NCI-H774 (cell line): Measurements from ENCODE around the gene C11orf97.
"Not testable (repeated sequence)": the region's sequence is repeated elsewhere in the genome, so short reads cannot be mapped to it uniquely, and the experiment has no call there.

Source experiments
- DNase-seq: peaks from one replicate; lab custom pipeline; 2025; lab: John Stamatoyannopoulos, UW

The C11orf97 gene

GRCh38 chr11:94511932-94512781, at the start of gene C11orf97:
Gene C11orf97, plus strand, starts transcription at chr11:94512461. Its CDS starts 68 bp downstream, at chr11:94512529.
- DNase-seq: peak; percentile 54

GRCh38 chr11:94469416-94469815, 42.8 kb upstream of the C11orf97 start:
- DNase-seq: no peak

GRCh38 chr11:94472916-94473799, 39.1 kb upstream of the C11orf97 start:
- DNase-seq: no peak

- DNase-seq: no peak
These were observed 34.6 kb upstream of the C11orf97 start for GRCh38 chr11:94477624-94478023.

- DNase-seq: no peak
These were observed 30.9 kb upstream of the C11orf97 start for GRCh38 chr11:94481342-94481741.

- DNase-seq: no peak
These were observed 26.2 kb upstream of the C11orf97 start for GRCh38 chr11:94486068-94486467.

- peak; percentile 98 for DNase-seq
These were observed 18.8 kb upstream of the C11orf97 start, which contains the start of the genes ANKRD49 and MRE11 for GRCh38 chr11:94493281-94494125. Gene ANKRD49, plus strand, starts transcription at chr11:94493984. Its CDS starts 2,710 bp downstream, at chr11:94496694. Gene MRE11, minus strand, starts transcription at chr11:94493844. Its CDS starts 1,043 bp downstream, at chr11:94492801.

GRCh38 chr11:94494126-94494680, 18.1 kb upstream of the C11orf97 start:
- peak; percentile 57 for DNase-seq

GRCh38 chr11:94500181-94500580, 12.1 kb upstream of the C11orf97 start:
- no peak for DNase-seq

GRCh38 chr11:94501522-94501921, 10.7 kb upstream of the C11orf97 start:
- no peak for DNase-seq

- DNase-seq: peak; percentile 39
These were observed 7.5 kb upstream of the C11orf97 start for GRCh38 chr11:94504689-94505293.

GRCh38 chr11:94506513-94506912, 5.7 kb upstream of the C11orf97 start:
- DNase-seq: not testable (repeated sequence)

- no peak for DNase-seq
These were observed 4.8 kb upstream of the C11orf97 start for GRCh38 chr11:94507485-94507884.

GRCh38 chr11:94513091-94513490, 830 bp downstream of the C11orf97 start:
- peak; percentile 29 for DNase-seq

- no peak for DNase-seq
These were observed 3.1 kb downstream of the C11orf97 start for GRCh38 chr11:94515398-94515797.

GRCh38 chr11:94516725-94517124, 4.5 kb downstream of the C11orf97 start:
- DNase-seq: no peak

GRCh38 chr11:94518300-94518699, 6.0 kb downstream of the C11orf97 start:
- no peak for DNase-seq

- DNase-seq: peak; percentile 9
These were observed 7.3 kb downstream of the C11orf97 start for GRCh38 chr11:94519478-94520084.

GRCh38 chr11:94521684-94522083, 9.4 kb downstream of the C11orf97 start:
- no peak for DNase-seq

- no peak for DNase-seq
These were observed 12.1 kb downstream of the C11orf97 start for GRCh38 chr11:94524341-94524740.
